GM21528 (cell line): ENCODE results near the gene CDC34.

Experiments used
- ATAC-seq: cut with Tn5 transposase; IDR thresholded peaks from one replicate; pipeline ENCODE4 v1.9.1; 2021; ENCODE audit warnings: mild to moderate bottlenecking, moderate library complexity; ENCODE audit not compliant: unreplicated experiment, low FRiP score

The CDC34 gene

GRCh38 chr19:531753-532560, at the start of gene CDC34:
CDC34 (plus strand) TSS chr19:531760; CDS start chr19:531932, 172 bp downstream.
- peak; percentile 8 for ATAC-seq

- no peak for ATAC-seq
These were observed 49.1 kb upstream of the CDC34 start for GRCh38 chr19:482186-483041.

GRCh38 chr19:483332-484072, 48.1 kb upstream of the CDC34 start:
- no peak for ATAC-seq

- no peak for ATAC-seq
These were observed 47.1 kb upstream of the CDC34 start for GRCh38 chr19:484494-484893.

GRCh38 chr19:485077-485476, 46.5 kb upstream of the CDC34 start:
- ATAC-seq, result no peak

GRCh38 chr19:485583-486236, 45.9 kb upstream of the CDC34 start:
- no peak for ATAC-seq

GRCh38 chr19:488505-489417, 42.8 kb upstream of the CDC34 start:
- peak; percentile 66 for ATAC-seq

GRCh38 chr19:489418-490196, 42.0 kb upstream of the CDC34 start:
- peak; percentile 1 for ATAC-seq

GRCh38 chr19:491146-491741, 40.3 kb upstream of the CDC34 start:
- no peak for ATAC-seq

GRCh38 chr19:492091-492531, 39.4 kb upstream of the CDC34 start:
- ATAC-seq, result no peak

GRCh38 chr19:493391-494170, 38.0 kb upstream of the CDC34 start:
- ATAC-seq, result no peak

- ATAC-seq, result no peak
These were observed 37.1 kb upstream of the CDC34 start for GRCh38 chr19:494171-495080.

GRCh38 chr19:495081-495401, 36.5 kb upstream of the CDC34 start:
- ATAC-seq, result no peak

- ATAC-seq, result no peak
These were observed 36.0 kb upstream of the CDC34 start for GRCh38 chr19:495402-496111.

GRCh38 chr19:496112-496665, 35.4 kb upstream of the CDC34 start, which contains the start of gene MADCAM1:
MADCAM1 (plus strand) TSS chr19:496486; CDS start chr19:496500, 14 bp downstream.
- no peak for ATAC-seq
